Hepatocyte (in vitro differentiated cells): ENCODE measurements around the gene PRDM11.

ENCODE experiments used
- CTCF ChIP-seq: fragments of 200-600 bp; sonication (generic); IDR thresholded peaks from 2 replicates; pipeline ENCODE4 v1.5.1; 2016; ENCODE audit warnings: antibody characterized with exemption, mild to moderate bottlenecking; ENCODE audit not compliant: poor library complexity
- EZH2 ChIP-seq: fragments of 200-600 bp; sonication (generic); IDR thresholded peaks from 2 replicates; pipeline ENCODE4 v1.6.1; 2016; ENCODE audit warnings: antibody characterized with exemption, mild to moderate bottlenecking, borderline replicate concordance
- EZH2phosphoT487 ChIP-seq: fragments of 200-600 bp; sonication (generic); IDR thresholded peaks from one replicate; pipeline ENCODE4 v1.6.1; 2018; ENCODE audit warnings: antibody characterized with exemption, mild to moderate bottlenecking, low read depth, moderate library complexity; ENCODE audit not compliant: unreplicated experiment, severe bottlenecking

GRCh38 chr11:45211732-45212131, 65.3 kb downstream of the PRDM11 start:
- TF ChIP-seq CTCF (peak; percentile 12), EZH2 (no peak), EZH2phosphoT487 (no peak)
